Medulla oblongata (tissue), 1 donor: Measurements from ENCODE around the gene SLC22A14.
A peak's percentile ranks its signal among the peaks of the same experiment; 100 is the strongest.

Source experiments
- DNase-seq: peaks from one replicate; pipeline ENCODE4 v3.0.0-alpha.2; 2015; ENCODE audit errors: extremely low spot score

The SLC22A14 gene

DNA sequence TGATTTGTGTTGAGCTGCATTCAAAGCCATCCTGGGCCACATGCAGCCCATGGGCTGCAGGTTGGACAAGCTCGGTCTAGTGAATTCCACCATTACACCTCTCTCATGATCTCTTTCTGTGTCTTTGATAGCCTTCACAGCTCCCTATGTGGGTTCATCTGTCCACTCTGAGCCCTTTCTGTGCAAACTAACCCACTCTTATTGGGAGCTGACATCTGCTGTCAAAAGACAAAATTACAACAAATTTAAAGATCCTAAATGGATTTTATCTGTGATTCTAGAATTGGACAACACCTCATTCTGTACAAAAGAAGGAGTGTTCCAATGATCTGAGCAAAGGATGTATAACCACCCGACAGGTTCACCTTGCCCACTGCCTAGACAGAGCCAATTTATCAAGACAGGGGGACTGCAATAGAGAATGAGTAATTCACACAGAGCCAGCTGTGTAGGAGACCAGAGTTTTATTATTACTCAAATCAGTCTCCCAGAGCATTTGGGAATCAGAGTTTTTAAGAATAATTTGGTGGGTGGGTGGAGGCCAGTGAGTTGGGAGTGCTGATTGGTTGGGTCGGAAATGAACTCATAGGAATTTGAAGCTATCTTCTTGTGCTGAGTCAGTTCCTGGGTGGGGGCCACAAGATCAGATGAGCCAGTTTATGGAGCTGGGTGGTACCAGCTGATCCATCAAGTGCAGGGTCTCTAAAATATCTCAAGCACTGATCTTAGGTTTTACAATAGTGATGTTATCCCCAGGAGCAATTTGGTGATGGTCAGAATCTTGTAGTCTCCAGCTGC lies 61.9 kb downstream of the SLC22A14 start:
- DNase-seq = peak; percentile 13

DNA sequence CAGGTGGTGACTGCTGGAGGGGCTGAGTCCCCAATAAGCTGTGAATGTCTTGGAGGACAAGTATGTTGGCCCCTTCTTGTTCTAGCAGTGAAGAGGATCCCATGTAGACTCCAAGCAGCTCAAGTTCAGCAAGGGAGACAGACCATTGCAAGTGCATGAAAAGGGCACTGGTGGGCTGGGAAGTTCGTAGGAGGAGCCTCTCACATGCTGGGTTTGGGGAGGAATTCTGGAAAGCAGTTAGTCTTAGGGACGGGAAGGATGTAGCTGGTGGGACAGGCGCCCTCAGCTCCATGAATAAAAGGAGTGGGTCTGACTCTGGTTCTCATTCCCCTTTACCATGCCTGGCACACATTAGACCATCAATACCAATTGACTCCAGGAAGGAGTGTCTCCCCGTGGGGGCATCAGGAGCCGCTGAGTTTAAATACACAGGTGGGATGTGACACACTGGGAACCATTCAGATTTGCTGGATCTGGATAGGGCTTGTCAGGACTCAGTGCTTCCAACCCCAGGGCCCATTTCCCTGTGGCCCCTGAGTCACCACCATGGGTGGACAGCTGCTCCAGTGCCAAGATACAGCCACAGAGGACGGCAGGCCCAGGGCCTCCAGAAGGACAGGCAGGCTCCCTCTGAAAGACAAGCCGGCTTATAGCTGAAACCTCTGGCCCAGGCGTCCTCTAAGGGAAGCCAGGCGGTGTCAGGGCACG lies 63.9 kb downstream of the SLC22A14 start:
- no peak for DNase-seq

DNA sequence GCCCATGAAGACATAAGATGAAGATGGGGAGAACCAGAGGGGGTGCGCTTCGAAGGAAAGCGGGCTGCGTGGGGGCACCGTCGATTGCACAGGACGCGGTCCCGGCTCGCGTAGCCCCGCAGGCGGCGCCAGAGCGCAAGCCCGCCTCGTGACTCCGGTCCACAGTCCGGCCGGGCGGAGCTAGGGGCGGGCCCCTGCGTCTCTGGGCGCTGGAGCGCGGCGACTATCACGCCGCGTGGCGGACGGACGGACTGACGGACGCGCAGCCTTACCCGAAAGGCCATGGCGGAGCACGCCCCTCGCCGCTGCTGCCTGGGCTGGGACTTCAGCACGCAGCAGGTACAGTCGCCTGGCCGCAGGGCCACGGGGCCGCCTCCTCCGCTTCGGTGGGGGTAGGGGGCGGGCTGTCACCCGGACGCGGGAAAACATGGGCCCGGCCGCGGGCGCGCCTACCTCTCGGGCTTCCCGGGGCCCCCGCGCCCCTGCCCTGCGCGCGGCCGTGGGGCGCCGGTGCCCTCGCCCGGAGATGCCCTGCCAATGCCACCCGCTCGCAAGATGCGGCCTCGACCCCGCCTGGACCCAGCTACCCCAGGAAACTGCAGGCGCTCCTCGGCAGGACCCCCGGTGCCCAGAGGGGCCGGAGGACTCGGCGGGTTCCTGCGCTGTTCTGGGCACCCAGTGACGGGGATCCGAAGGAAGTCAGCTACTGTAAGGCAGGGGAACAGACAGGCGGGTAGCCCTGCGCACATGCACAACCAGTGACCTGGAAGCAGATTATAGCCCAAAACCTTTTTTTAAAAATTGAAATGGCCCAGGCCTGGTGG lies 64.7 kb downstream of the SLC22A14 start, which contains the start of gene XYLB:
TSS of gene XYLB (plus strand) at position 199 of the 824 bp plus-strand sequence. CDS start at position 283, 84 bp downstream.
- peak; percentile 87 for DNase-seq

DNA sequence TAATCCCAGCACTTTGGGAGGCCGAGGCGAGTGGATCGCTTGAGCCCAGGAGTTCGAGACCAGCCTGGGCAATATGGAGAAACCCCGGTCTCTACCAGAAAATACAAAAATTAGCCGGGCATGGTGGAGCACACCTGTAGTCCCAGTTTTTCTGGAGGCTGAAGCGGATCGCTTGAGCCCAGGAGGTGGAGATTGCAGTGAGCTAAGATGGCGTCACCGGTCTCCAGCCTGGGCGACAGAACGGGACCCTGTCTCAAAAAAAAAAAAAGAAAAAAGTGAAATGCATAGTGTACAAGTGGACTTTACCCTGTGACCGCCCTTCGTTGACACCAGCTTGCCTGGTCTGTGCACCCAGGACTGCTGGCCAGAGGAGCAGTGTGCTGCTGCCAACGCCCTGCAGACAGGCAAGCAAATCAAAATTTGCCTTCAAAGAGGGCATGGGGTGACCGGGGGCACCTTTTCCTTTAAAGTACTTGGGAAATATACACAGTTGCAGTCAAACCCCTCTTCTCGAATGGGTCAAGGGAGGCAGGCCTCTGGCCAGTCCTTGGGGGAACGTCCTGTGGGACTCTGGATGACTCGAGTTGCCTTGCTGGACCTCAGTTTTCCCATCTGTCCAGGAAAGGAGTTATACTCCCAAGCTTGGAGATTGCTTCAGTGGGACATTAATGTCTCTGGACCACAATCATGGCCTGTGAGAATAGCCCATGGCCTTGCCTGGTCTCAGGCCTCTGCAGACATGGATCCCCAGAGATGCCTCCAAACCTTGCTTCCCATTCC lies 65.5 kb downstream of the SLC22A14 start:
- DNase-seq = no peak

DNA sequence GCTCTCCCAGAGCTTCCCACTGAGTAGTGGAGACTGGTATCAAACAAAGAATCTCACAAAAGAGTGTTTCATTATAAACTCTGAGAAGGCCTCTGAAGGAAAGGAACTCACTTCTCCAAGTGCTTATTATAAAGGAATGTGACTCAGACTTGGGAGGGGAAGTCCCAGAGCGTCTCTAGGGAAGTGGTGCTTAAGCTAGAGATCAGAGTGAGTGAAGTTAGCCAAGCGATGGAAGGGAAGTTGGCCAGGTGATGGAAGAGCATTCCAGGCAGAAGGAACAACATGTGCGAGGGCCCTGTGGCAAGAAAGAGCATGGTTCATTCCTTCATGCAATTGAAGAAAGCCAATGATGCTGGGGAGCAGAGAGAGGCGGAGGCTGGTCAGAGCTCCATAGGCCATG lies 66.8 kb downstream of the SLC22A14 start:
- DNase-seq = peak; percentile 26

GRCh38 chr3:38349684-38350359 lies 67.7 kb downstream of the SLC22A14 start:
- peak; percentile 5 for DNase-seq

GRCh38 chr3:38353151-38353550 lies 71.1 kb downstream of the SLC22A14 start:
- DNase-seq = no peak

- no peak for DNase-seq
Observed at GRCh38 chr3:38354588-38355330, 72.7 kb downstream of the SLC22A14 start.

- no peak for DNase-seq
Observed at GRCh38 chr3:38359038-38359437, 76.9 kb downstream of the SLC22A14 start.

GRCh38 chr3:38360345-38360744 lies 78.3 kb downstream of the SLC22A14 start:
- no peak for DNase-seq

GRCh38 chr3:38361496-38361895 lies 79.4 kb downstream of the SLC22A14 start:
- DNase-seq = no peak

DNA sequence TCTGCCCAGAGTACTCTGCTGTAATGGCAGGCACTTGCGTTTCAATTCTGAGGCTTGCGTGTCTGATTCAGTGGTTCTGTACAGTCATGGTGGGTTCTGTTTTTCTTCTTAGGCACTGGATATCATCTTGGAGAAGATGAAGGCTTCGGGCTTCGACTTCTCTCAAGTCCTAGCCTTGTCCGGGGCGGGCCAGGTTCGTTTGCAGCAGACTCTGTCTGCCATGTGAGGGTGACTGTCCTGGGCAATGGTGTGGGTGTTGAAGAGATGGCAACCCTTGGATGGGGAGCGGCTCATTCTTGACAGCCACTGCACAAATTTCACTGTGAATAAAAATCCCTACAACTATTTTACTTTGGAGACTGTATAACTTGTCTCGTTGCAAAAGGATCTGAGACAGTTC lies 80.7 kb downstream of the SLC22A14 start:
- no peak for DNase-seq

- DNase-seq = no peak
Observed at GRCh38 chr3:38364721-38365400, 82.8 kb downstream of the SLC22A14 start.

- no peak for DNase-seq
Observed at GRCh38 chr3:38365469-38366062, 83.5 kb downstream of the SLC22A14 start.

DNA sequence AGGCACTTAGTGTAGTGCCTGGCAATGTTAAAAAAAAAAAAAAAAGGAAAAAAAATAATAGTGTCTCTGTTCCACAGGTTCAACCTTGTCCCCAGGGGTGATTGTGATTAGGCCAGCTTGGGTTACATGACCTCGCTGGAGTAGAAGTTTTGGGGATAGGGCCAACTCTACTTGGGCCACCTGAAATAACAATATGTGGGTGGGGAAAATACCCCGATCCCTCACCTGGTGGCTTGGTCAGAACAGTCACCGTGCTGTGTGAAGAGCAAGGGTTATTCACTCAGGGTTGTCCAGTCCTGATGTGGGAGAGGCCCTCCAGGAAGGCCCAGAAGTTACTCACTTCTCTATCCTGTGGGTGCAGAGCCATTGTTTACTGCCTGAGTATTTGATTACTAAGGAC lies 84.0 kb downstream of the SLC22A14 start:
- DNase-seq = no peak

DNA sequence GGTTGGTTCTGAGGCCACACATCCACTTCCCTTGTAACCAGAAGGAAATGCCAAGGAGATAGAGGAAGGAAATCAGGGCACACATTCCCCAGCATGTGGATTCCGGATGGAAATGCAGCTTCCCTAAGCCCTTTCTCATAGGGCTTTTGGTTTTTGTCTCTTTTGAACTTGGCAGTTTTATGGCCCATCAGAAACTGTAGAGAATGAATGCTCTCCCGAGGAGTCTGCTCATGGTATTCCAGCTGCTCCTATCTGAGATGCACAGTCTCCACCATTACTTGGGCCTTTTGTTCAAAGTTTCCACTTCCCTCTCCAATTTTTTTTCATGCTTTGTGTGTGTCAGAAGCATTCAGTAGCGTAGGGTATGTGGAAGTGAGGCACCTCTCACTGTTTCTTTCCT lies 85.7 kb downstream of the SLC22A14 start:
- no peak for DNase-seq
